Osteocyte (in vitro differentiated cells): ENCODE data around the gene MTF1. TPM values are rescaled to one million over a fixed set of nuclear protein-coding genes. Genes with fewer than 3 reads are reported as not detected.

Experiments
- DNase-seq: peaks from one replicate; pipeline ENCODE4 v3.0.0; 2021; ENCODE audit warnings: mixed read lengths; ENCODE audit not compliant: unreplicated experiment; ENCODE audit errors: extremely low spot score
- H3K27ac Mint-ChIP-seq: one replicate; pipeline ENCODE4 v1.8.0; 2021; ENCODE audit warnings: mild to moderate bottlenecking, mixed read lengths; ENCODE audit not compliant: unreplicated experiment
- H3K27me3 Mint-ChIP-seq: one replicate; pipeline ENCODE4 v1.8.0; 2021; ENCODE audit warnings: mixed read lengths; ENCODE audit not compliant: unreplicated experiment
- H3K36me3 Mint-ChIP-seq: one replicate; pipeline ENCODE4 v1.8.0; 2021; ENCODE audit warnings: mixed read lengths; ENCODE audit not compliant: unreplicated experiment
- H3K4me1 Mint-ChIP-seq: one replicate; pipeline ENCODE4 v1.8.0; 2021; ENCODE audit warnings: mixed read lengths; ENCODE audit not compliant: unreplicated experiment
- H3K4me3 Mint-ChIP-seq: one replicate; pipeline ENCODE4 v1.8.0; 2021; ENCODE audit warnings: mild to moderate bottlenecking, moderate library complexity, mixed read lengths; ENCODE audit not compliant: unreplicated experiment
- H3K9me3 Mint-ChIP-seq: one replicate; pipeline ENCODE4 v1.8.0; 2021; ENCODE audit warnings: mixed read lengths; ENCODE audit not compliant: unreplicated experiment
- total RNA-seq: library from RNA; stranded (reverse); gene quantifications from 2 replicates; pipeline ENCODE4 v1.2.1, GENCODE V29; 2021
- TF ChIP-seq, protein P1 (sequence below): fragments of 200-600 bp; sonication (generic); IDR thresholded peaks from 2 replicates; pipeline ENCODE4 v1.5.0; 2021; ENCODE audit warnings: antibody characterized with exemption, mild to moderate bottlenecking, moderate library complexity

The MTF1 gene
- total RNA-seq, 1 donor from 2014 or later, result 16.9 TPM

DNA sequence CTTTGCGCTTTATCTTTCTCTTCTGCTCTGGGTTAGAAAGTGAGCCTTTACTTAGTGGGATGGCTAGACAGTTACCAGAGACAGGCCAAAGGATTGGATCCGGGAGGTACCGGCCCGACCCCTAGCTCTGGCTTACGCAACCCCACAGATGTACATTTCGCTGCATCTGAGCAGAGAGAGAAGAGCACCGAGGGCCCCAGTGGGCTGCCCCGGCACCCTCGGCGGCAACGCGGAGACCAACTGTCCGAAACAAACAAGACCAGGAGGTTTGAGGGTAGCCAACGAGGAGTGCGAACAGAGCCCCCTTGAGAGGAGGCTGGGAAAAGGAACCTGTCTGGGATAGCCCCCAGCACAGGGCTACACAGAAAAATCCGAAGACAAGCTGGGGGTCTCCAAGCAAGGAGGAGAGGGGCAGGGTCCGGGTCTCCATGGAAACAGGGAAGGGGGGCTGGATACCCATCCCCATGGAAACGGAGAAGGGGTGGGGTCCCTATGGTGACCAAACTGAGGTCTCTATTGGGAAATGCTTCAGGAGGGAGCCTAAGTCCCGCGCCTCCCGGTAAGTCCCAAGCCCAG is 373 bp downstream of the MTF1 start:
- Mint-ChIP-seq H3K27ac (peak overlapping the region; percentile 91), H3K4me1 (peaks cover 28% of the 10 kb centered on the region), H3K9me3 (no peaks in the 10 kb centered on the region), H3K36me3 (peaks cover 15% of the 10 kb centered on the region), H3K27me3 (no peaks in the 10 kb centered on the region), H3K4me3 (peak overlapping the region; percentile 91)
- TF ChIP-seq, protein P1, sequence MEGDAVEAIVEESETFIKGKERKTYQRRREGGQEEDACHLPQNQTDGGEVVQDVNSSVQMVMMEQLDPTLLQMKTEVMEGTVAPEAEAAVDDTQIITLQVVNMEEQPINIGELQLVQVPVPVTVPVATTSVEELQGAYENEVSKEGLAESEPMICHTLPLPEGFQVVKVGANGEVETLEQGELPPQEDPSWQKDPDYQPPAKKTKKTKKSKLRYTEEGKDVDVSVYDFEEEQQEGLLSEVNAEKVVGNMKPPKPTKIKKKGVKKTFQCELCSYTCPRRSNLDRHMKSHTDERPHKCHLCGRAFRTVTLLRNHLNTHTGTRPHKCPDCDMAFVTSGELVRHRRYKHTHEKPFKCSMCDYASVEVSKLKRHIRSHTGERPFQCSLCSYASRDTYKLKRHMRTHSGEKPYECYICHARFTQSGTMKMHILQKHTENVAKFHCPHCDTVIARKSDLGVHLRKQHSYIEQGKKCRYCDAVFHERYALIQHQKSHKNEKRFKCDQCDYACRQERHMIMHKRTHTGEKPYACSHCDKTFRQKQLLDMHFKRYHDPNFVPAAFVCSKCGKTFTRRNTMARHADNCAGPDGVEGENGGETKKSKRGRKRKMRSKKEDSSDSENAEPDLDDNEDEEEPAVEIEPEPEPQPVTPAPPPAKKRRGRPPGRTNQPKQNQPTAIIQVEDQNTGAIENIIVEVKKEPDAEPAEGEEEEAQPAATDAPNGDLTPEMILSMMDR, result no peak
- DNase-seq, result no peak

DNA sequence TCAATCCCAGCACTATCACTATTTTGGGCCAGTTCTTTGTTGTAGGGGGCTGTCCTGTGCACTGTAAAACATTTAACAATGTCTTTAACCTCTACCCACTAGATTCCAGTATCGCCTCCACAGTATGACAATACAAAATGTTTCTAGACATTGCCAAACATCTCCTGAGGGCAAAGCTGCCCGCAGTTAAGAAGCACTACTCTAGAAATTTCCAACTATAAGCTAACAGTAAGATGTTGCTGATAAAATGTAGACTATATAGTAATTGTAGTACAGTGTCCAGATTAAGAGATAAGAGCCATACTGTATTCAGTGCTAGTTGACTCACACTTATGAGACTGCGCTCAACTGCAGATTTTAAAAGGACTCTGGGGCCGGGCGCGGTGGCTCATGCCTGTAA is 5.0 kb downstream of the MTF1 start:
- Mint-ChIP-seq H3K9me3 (no peaks in the 10 kb centered on the region), H3K36me3 (peaks cover 17% of the 10 kb centered on the region), H3K4me3 (no peak overlapping the region), H3K4me1 (peaks cover 23% of the 10 kb centered on the region), H3K27ac (no peak overlapping the region), H3K27me3 (no peaks in the 10 kb centered on the region)
- no peak for DNase-seq
- TF ChIP-seq, protein P1, result no peak

DNA sequence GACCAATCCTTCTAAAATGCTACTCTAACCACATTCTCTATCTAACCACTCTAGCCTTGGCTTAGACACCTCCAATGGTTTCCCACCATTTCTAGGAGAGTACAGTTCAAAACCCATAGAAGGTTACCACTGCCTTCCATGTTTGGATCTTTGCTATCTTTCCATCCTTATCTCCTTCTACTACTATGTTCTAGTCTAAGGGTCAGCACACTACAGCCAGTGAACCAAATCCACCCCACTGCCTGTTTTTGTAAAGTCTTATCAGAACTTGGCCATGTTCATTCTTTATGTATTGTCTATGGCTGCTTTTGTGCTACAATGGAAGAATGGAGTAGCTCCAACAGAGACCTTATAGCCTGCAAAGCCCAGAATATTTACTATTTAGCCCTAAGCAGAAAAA is 6.2 kb downstream of the MTF1 start:
- peaks cover 16% of the 10 kb centered on the region for H3K4me1 Mint-ChIP-seq
- DNase-seq, result no peak
- TF ChIP-seq, protein P1, result no peak
- H3K27me3 Mint-ChIP-seq, result no peaks in the 10 kb centered on the region
- H3K36me3 Mint-ChIP-seq, result peaks cover 17% of the 10 kb centered on the region
- peak overlapping the region; percentile 45 for H3K27ac Mint-ChIP-seq
- no peak overlapping the region for H3K4me3 Mint-ChIP-seq
- H3K9me3 Mint-ChIP-seq, result no peaks in the 10 kb centered on the region

DNA sequence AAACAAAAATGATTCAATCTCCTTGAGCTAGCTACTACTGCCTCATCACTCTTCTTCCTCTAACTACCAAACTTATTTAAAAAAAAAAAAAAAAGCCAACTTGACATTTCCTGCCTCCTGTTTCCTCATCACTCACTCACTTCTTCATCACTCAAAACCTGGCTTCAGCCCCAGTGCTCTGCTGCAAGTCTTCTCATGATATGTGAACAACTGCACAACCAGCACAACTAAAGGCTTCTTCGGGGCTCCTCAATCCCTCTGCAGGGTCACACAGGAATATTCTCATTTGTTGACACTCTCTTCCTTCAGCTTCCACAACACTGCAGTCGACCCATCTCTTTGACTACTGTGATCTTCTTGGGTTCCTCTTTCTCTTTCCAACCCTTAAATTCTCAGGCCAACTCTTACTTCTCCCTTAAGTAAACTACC is 7.6 kb downstream of the MTF1 start:
- no peak for DNase-seq
- H3K27me3 Mint-ChIP-seq, result no peaks in the 10 kb centered on the region
- no peaks in the 10 kb centered on the region for H3K9me3 Mint-ChIP-seq
- H3K4me1 Mint-ChIP-seq, result peaks cover 10% of the 10 kb centered on the region
- peaks cover 10% of the 10 kb centered on the region for H3K36me3 Mint-ChIP-seq
- TF ChIP-seq, protein P1, result no peak
- H3K27ac Mint-ChIP-seq, result no peak overlapping the region
- H3K4me3 Mint-ChIP-seq, result no peak overlapping the region

DNA sequence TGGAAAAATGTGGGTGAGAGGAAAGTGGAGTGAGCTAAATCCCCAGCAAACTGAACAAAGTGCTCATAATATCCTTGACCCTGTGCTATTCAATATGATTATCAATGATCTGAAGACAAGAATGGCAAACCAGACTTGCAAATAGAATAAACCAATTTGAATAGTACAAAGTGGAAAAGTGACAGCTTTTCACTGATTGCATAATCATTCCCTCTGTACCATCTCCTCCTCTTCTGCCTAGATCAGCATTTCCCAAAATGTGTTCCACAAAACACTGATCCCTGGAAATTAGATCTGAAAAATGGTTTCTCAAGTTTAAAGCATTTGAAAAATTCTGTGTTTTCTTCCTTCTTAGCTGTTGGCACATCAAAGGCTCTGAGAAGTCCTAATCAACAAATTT is 8.1 kb downstream of the MTF1 start:
- no peaks in the 10 kb centered on the region for H3K27me3 Mint-ChIP-seq
- H3K36me3 Mint-ChIP-seq, result peaks cover 10% of the 10 kb centered on the region
- no peak overlapping the region for H3K4me3 Mint-ChIP-seq

More for the DNA sequence above, 8.1 kb downstream of the MTF1 start:
- no peak overlapping the region for H3K27ac Mint-ChIP-seq
- TF ChIP-seq, protein P1, result no peak
- no peaks in the 10 kb centered on the region for H3K9me3 Mint-ChIP-seq
- DNase-seq, result no peak
- H3K4me1 Mint-ChIP-seq, result peaks cover 14% of the 10 kb centered on the region
